ENCODE results near the gene GRAMD4.
A peak's percentile ranks its signal among the peaks of the same experiment; 100 is the strongest.

GRAMD4 gene

GRCh38 chr22:46609175-46609690 lies 11.0 kb upstream of the GRAMD4 start:
- no peak overlapping the region for H3K4me3 ChIP-seq (ENCODE audit: low read depth, low read length)
- TF ChIP-seq CTCF (IDR thresholded peaks at IDR 0.05; ENCODE audit: borderline replicate concordance, insufficient read depth, low read depth, low read length), result no peak

GRCh38 chr22:46609724-46610201 lies 10.4 kb upstream of the GRAMD4 start:
- no peak overlapping the region for H3K4me3 ChIP-seq (ENCODE audit: low read depth, low read length)
- no peak for TF ChIP-seq CTCF (IDR thresholded peaks at IDR 0.05; ENCODE audit: borderline replicate concordance, insufficient read depth, low read depth, low read length)

GRCh38 chr22:46610356-46610755 lies 9.8 kb upstream of the GRAMD4 start:
- H3K4me3 ChIP-seq (ENCODE audit: low read depth, low read length), result no peak overlapping the region
- TF ChIP-seq CTCF (IDR thresholded peaks at IDR 0.05; ENCODE audit: borderline replicate concordance, insufficient read depth, low read depth, low read length), result no peak

- TF ChIP-seq CTCF (IDR thresholded peaks at IDR 0.05; ENCODE audit: borderline replicate concordance, insufficient read depth, low read depth, low read length), result no peak
- H3K4me3 ChIP-seq (ENCODE audit: low read depth, low read length), result no peak overlapping the region
These were observed 9.0 kb upstream of the GRAMD4 start for GRCh38 chr22:46611189-46611588.

- H3K4me3 ChIP-seq (ENCODE audit: low read depth, low read length), result no peak overlapping the region
These were observed 7.8 kb upstream of the GRAMD4 start for GRCh38 chr22:46612341-46612903.

GRCh38 chr22:46612904-46613605 lies 7.1 kb upstream of the GRAMD4 start:
- peak overlapping the region; percentile 57 for H3K4me3 ChIP-seq (ENCODE audit: low read depth, low read length)
- no peak for TF ChIP-seq CTCF (IDR thresholded peaks at IDR 0.05; ENCODE audit: borderline replicate concordance, insufficient read depth, low read depth, low read length)

More at GRCh38 chr22:46612341-46612903, 7.8 kb upstream of the GRAMD4 start:
- TF ChIP-seq CTCF (IDR thresholded peaks at IDR 0.05; ENCODE audit: borderline replicate concordance, insufficient read depth, low read depth, low read length), result no peak

GRCh38 chr22:46613606-46614021 lies 6.6 kb upstream of the GRAMD4 start:
- TF ChIP-seq CTCF (IDR thresholded peaks at IDR 0.05; ENCODE audit: borderline replicate concordance, insufficient read depth, low read depth, low read length), result no peak
- peak overlapping the region; percentile 57 for H3K4me3 ChIP-seq (ENCODE audit: low read depth, low read length)

Data from GM12875 (cell line).